ENCODE data around the gene ADGRV1. TPM values are rescaled to one million over a fixed set of nuclear protein-coding genes. Genes with fewer than 3 reads are reported as not detected.

Gene ADGRV1
- polyA plus RNA-seq, 1 donor from 2014 or later, result not detected

Other genes starting within 250 kb of the ADGRV1 start
- 24.6 TPM for gene CETN3, start 149.0 kb upstream of the ADGRV1 start, polyA plus RNA-seq
- gene MBLAC2, start 84.0 kb upstream of the ADGRV1 start, polyA plus RNA-seq, result 3.7 TPM
- gene POLR3G, start 83.9 kb upstream of the ADGRV1 start, polyA plus RNA-seq, result 2.8 TPM
- gene LYSMD3, start 29.2 kb upstream of the ADGRV1 start, polyA plus RNA-seq, result 8.2 TPM

Measured in IgD-negative memory B cell (primary cell).